Liver (tissue), 3 donors: ENCODE results near the gene TLE2.

Experiments used
- EGR1 ChIP-seq, 2 donors: IDR thresholded peaks; 2 replicates each; pipeline ENCODE4 v1.6.1; 2016 to 2018; ENCODE audit warnings: antibody characterized with exemption in 2 of 2, low read depth in 2 of 2
- FOXA1 ChIP-seq: IDR thresholded peaks from 2 replicates; pipeline ENCODE4 v1.6.1; 2016; ENCODE audit warnings: antibody characterized with exemption
- GABPA ChIP-seq, 2 donors: IDR thresholded peaks in 1 of 2; conservative IDR thresholded peaks in 1 of 2; 2 replicates each; pipeline ENCODE4 v1.6.1; 2016; ENCODE audit warnings: antibody characterized with exemption in 2 of 2, mild to moderate bottlenecking in 1 of 2, moderate library complexity in 1 of 2
- HNF4A ChIP-seq, 2 donors: conservative IDR thresholded peaks; 2 replicates each; pipeline ENCODE4 v1.6.1; 2016; ENCODE audit warnings: antibody characterized with exemption in 2 of 2, mild to moderate bottlenecking in 2 of 2
- JUND ChIP-seq, 2 donors: IDR thresholded peaks; 2 replicates each; pipeline ENCODE4 v1.6.1; 2016; ENCODE audit warnings: antibody characterized with exemption in 2 of 2
- RAD21 ChIP-seq, 2 donors: IDR thresholded peaks; 2 replicates each; pipeline ENCODE4 v1.6.1; 2016; ENCODE audit warnings: antibody characterized with exemption in 2 of 2, mild to moderate bottlenecking in 2 of 2
- RXRA ChIP-seq, 2 donors: IDR thresholded peaks; 2 replicates each; pipeline ENCODE4 v1.6.1; 2017 to 2018; ENCODE audit warnings: antibody characterized with exemption in 2 of 2, mild to moderate bottlenecking in 1 of 2
- TAF1 ChIP-seq: conservative IDR thresholded peaks from 2 replicates; pipeline ENCODE4 v1.6.1; 2016; ENCODE audit warnings: antibody characterized with exemption, mild to moderate bottlenecking
- TF ChIP-seq, protein P1 (sequence below): fragments of 150-350 bp; IDR thresholded peaks from 2 replicates; pipeline ENCODE4 v1.5.1; 2017; ENCODE audit warnings: improper control_type of control experiment, low read depth, low read length; ENCODE audit not compliant: missing input control
- TF ChIP-seq, protein P2 (sequence below): IDR thresholded peaks from 2 replicates; pipeline ENCODE4 v1.6.1; 2016; ENCODE audit warnings: antibody characterized with exemption
- donor health status: healthy.
- donor health status: healthy.

DNA sequence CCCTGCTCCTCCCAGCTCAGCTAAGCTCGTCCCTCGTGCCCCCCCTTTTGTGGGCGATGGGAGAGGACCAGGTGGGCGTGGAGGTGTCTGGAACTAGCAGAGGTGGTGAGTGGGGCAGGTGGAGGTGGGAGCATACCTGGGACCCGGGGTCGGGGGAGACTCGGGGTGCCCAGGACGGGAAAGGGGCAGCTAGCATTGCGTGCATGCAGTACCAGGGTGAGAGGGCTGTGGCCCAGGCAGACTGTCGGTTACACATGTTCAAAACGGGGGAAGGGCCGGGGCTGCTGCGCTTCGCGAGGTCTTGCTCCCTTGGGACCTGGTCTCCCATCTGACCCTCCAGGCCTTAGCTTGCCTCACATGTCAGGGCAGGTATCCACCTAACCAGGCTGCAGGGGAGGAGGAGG is 24.1 kb upstream of the TLE2 start:
- TF ChIP-seq JUND (IDR thresholded peaks at IDR 0.05) (no peak), GABPA (IDR thresholded peaks at IDR 0.05 in 1 of 2, conservative IDR thresholded peaks at IDR 0.05 in 1 of 2) (no peak), EGR1 (IDR thresholded peaks at IDR 0.05; ENCODE audit: low read depth in 2 of 2) (no peak), RAD21 (IDR thresholded peaks at IDR 0.05) (no peak), FOXA1 (no peak), TAF1 (no peak), RXRA (IDR thresholded peaks at IDR 0.05) (no peak), HNF4A (conservative IDR thresholded peaks at IDR 0.05) (no peak)
- TF ChIP-seq, protein P1, sequence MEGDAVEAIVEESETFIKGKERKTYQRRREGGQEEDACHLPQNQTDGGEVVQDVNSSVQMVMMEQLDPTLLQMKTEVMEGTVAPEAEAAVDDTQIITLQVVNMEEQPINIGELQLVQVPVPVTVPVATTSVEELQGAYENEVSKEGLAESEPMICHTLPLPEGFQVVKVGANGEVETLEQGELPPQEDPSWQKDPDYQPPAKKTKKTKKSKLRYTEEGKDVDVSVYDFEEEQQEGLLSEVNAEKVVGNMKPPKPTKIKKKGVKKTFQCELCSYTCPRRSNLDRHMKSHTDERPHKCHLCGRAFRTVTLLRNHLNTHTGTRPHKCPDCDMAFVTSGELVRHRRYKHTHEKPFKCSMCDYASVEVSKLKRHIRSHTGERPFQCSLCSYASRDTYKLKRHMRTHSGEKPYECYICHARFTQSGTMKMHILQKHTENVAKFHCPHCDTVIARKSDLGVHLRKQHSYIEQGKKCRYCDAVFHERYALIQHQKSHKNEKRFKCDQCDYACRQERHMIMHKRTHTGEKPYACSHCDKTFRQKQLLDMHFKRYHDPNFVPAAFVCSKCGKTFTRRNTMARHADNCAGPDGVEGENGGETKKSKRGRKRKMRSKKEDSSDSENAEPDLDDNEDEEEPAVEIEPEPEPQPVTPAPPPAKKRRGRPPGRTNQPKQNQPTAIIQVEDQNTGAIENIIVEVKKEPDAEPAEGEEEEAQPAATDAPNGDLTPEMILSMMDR, result no peak
- TF ChIP-seq, protein P2, sequence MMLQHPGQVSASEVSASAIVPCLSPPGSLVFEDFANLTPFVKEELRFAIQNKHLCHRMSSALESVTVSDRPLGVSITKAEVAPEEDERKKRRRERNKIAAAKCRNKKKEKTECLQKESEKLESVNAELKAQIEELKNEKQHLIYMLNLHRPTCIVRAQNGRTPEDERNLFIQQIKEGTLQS, result no peak
